DOHH2 (cell line): ENCODE results near the gene MFAP3.

Experiments used
- H3F3A ChIP-seq: fragments of 200-600 bp; sonication (generic), shearing (Covaris generic); 2 replicates; pipeline ENCODE4 v1.6.0; 2016; ENCODE audit warnings: antibody characterized with exemption, mild to moderate bottlenecking; ENCODE audit not compliant: control insufficient read depth, insufficient read depth
- H3K27ac ChIP-seq: fragments of 200-600 bp; sonication (generic); 2 replicates; pipeline ENCODE4 v1.5.1; 2014; ENCODE audit warnings: low read depth, mild to moderate bottlenecking, low read length, moderate library complexity
- H3K27me3 ChIP-seq: fragments of 200-600 bp; sonication (generic); 2 replicates; pipeline ENCODE4 v1.6.1; 2014; ENCODE audit warnings: mild to moderate bottlenecking, low read length, mixed read lengths; ENCODE audit not compliant: control insufficient read depth
- H3K36me3 ChIP-seq: fragments of 200-600 bp; sonication (generic); 2 replicates; pipeline ENCODE4 v1.6.1; 2014; ENCODE audit warnings: mild to moderate bottlenecking, low read length, moderate library complexity, mixed read lengths; ENCODE audit not compliant: control insufficient read depth
- H3K4me1 ChIP-seq: fragments of 200-600 bp; sonication (generic); 2 replicates; pipeline ENCODE4 v1.6.1; 2014; ENCODE audit warnings: mild to moderate bottlenecking, low read length, mixed read lengths; ENCODE audit not compliant: control insufficient read depth
- H3K4me2 ChIP-seq: fragments of 200-600 bp; sonication (generic); 2 replicates; pipeline ENCODE4 v1.6.0; 2014; ENCODE audit warnings: mild to moderate bottlenecking, low read length, moderate library complexity
- H3K4me3 ChIP-seq: fragments of 200-600 bp; sonication (generic); 2 replicates; pipeline ENCODE4 v1.5.1; 2014; ENCODE audit warnings: mild to moderate bottlenecking, low read length, mixed read lengths
- H3K79me2 ChIP-seq: fragments of 200-600 bp; sonication (generic); 2 replicates; pipeline ENCODE4 v1.6.1; 2014; ENCODE audit warnings: mild to moderate bottlenecking, low read length, mixed read lengths; ENCODE audit not compliant: control insufficient read depth
- H3K9me2 ChIP-seq: fragments of 200-600 bp; sonication (generic); replicated peaks from 2 replicates; pipeline ENCODE4 v1.6.1; 2014; ENCODE audit warnings: mild to moderate bottlenecking, low read length, mixed read lengths; ENCODE audit not compliant: control insufficient read depth
- H3K9me3 ChIP-seq: fragments of 200-600 bp; sonication (generic); 2 replicates; pipeline ENCODE4 v1.6.1; 2014; ENCODE audit warnings: antibody characterized with exemption, low read length, mixed read lengths; ENCODE audit not compliant: control insufficient read depth, insufficient read depth
- H4K20me1 ChIP-seq: fragments of 200-600 bp; sonication (generic); 2 replicates; pipeline ENCODE4 v1.6.0; 2014; ENCODE audit warnings: low read depth, mild to moderate bottlenecking, antibody characterized with exemption, low read length, moderate library complexity; ENCODE audit not compliant: control insufficient read depth, insufficient read depth
- EZH2phosphoT487 ChIP-seq: fragments of 200-600 bp; sonication (generic); IDR thresholded peaks from 2 replicates; pipeline ENCODE4 v1.6.1; 2017; ENCODE audit warnings: borderline replicate concordance, mild to moderate bottlenecking, antibody characterized with exemption, low read length, moderate library complexity, mixed read lengths
- TF ChIP-seq, protein P1 (sequence below): fragments of 200-600 bp; sonication (generic); IDR thresholded peaks from one replicate; pipeline ENCODE4 v1.5.1; 2014; ENCODE audit warnings: antibody characterized with exemption, mild to moderate bottlenecking, low read depth, low read length; ENCODE audit not compliant: poor library complexity, severe bottlenecking

Gene MFAP3

DNA sequence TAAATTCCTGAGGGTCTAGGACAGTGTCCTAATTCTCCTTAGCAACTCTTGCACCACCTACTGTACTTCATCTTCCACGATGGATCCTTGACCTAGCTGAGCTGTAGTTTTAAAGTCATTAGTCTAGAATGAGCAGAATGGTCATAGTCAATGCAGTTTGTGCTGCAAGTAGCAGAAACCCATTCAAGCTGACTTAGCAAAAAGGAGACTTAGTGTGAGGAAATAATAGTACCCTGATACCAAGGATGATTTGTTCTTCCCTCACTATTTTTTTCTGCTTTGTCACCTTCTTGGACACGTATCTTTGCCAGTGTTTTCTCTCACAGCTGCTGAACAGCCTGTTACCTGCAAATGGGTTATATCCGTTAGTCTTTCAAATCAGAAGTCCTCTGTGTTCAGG is 5.3 kb downstream of the MFAP3 start:
- Histone ChIP-seq H3K4me1 (peaks cover 23% of the 10 kb centered on the region), H3K36me3 (peaks cover 23% of the 10 kb centered on the region), H4K20me1 (peaks cover 3% of the 10 kb centered on the region; the same call in 1 of the 2 replicates), H3K27ac (no peak overlapping the region), H3K9me3 (no peaks in the 10 kb centered on the region), H3K27me3 (no peaks in the 10 kb centered on the region), H3K9me2 (no peaks in the 10 kb centered on the region), H3K4me3 (no peak overlapping the region), H3K79me2 (peaks cover 64% of the 10 kb centered on the region), H3F3A (no peaks in the 10 kb centered on the region), H3K4me2 (no peak overlapping the region)
- TF ChIP-seq EZH2phosphoT487: no peak
- TF ChIP-seq, protein P1, sequence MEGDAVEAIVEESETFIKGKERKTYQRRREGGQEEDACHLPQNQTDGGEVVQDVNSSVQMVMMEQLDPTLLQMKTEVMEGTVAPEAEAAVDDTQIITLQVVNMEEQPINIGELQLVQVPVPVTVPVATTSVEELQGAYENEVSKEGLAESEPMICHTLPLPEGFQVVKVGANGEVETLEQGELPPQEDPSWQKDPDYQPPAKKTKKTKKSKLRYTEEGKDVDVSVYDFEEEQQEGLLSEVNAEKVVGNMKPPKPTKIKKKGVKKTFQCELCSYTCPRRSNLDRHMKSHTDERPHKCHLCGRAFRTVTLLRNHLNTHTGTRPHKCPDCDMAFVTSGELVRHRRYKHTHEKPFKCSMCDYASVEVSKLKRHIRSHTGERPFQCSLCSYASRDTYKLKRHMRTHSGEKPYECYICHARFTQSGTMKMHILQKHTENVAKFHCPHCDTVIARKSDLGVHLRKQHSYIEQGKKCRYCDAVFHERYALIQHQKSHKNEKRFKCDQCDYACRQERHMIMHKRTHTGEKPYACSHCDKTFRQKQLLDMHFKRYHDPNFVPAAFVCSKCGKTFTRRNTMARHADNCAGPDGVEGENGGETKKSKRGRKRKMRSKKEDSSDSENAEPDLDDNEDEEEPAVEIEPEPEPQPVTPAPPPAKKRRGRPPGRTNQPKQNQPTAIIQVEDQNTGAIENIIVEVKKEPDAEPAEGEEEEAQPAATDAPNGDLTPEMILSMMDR: no peak

DNA sequence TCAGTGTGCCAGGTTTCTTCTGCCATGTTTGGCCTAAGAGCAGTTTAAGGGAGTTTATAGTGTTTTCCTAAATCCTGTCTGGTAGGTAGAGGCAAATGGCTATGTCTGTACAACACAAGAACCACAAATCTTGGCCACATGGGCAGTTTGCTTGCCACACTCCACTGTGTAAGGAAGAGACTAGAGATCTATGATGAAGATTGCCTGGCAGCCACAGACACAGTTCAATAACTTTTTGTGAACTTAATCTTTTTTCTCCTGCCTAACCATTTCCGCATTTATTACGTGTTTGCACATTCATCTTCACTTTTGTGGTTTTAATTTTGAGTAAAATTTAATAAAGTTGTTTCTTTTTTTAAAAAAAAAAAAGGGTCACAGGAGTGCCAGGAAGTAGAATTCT is 5.8 kb downstream of the MFAP3 start:
- Histone ChIP-seq H3K4me3 (no peak overlapping the region), H4K20me1 (peaks cover 3% of the 10 kb centered on the region; the same call in 1 of the 2 replicates), H3F3A (no peaks in the 10 kb centered on the region), H3K9me2 (no peaks in the 10 kb centered on the region), H3K36me3 (peaks cover 24% of the 10 kb centered on the region), H3K4me1 (peaks cover 21% of the 10 kb centered on the region), H3K9me3 (no peaks in the 10 kb centered on the region), H3K27ac (no peak overlapping the region), H3K27me3 (no peaks in the 10 kb centered on the region), H3K79me2 (peaks cover 59% of the 10 kb centered on the region), H3K4me2 (no peak overlapping the region)
- TF ChIP-seq, protein P1: no peak
- no peak for TF ChIP-seq EZH2phosphoT487

DNA sequence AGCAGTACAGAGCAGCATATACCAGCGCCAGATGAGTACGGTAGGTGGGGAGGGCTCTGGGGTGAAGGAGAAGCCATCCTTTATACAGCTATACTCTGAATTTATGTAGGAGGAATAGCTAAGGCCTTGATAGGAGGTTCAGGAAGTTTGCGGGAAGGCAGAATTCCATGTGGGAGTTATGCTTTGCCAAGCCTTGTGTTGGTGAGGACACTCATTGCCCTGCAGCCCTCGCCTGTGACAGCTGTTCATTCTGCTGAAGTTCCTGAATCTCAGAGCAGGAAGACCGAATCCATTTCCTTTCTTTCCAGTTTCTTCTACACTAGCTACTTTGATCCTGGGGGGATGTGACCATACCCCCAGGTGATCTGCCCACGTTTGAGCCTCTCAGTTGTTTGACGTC is 7.7 kb downstream of the MFAP3 start:
- H3K79me2 ChIP-seq: peaks cover 40% of the 10 kb centered on the region
- no peak overlapping the region for H3K4me2 ChIP-seq
- no peaks in the 10 kb centered on the region for H3K27me3 ChIP-seq
- no peaks in the 10 kb centered on the region for H3K9me3 ChIP-seq
- H3K4me1 ChIP-seq: peaks cover 7% of the 10 kb centered on the region; the same call in 1 of the 2 replicates
- H4K20me1 ChIP-seq: peaks cover 3% of the 10 kb centered on the region; the same call in 1 of the 2 replicates
- H3K4me3 ChIP-seq: no peak overlapping the region
- H3K9me2 ChIP-seq: no peaks in the 10 kb centered on the region
- peaks cover 36% of the 10 kb centered on the region for H3K36me3 ChIP-seq
- H3F3A ChIP-seq: no peaks in the 10 kb centered on the region
- H3K27ac ChIP-seq: no peak overlapping the region
- TF ChIP-seq, protein P1: no peak
- TF ChIP-seq EZH2phosphoT487: no peak

DNA sequence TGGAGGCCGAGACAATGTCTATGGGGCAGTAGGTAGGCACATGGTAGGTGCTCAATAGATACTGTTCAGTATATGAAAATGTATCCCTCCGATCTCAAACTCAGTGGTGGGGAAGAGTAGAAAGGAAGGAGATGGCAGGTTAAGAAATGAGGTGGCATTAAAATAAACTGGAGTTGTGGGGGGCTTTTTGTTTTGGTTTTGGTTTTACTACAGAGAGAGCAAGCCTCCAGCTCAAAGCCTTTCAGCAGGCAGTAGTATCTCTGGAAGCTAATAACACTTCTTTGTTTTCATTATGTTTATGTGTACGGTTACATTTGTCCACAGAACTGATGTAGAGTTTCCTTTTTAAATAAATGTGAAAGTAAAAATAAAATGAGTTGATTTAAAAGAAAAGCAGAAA is 8.6 kb downstream of the MFAP3 start:
- H3K4me3 ChIP-seq: no peak overlapping the region
- no peaks in the 10 kb centered on the region for H3K9me3 ChIP-seq
- no peak for TF ChIP-seq EZH2phosphoT487
- TF ChIP-seq, protein P1: no peak
- H3K36me3 ChIP-seq: peaks cover 42% of the 10 kb centered on the region
- peaks cover 33% of the 10 kb centered on the region for H3K79me2 ChIP-seq
- H3F3A ChIP-seq: no peaks in the 10 kb centered on the region
- peaks cover 4% of the 10 kb centered on the region; the same call in 1 of the 2 replicates for H3K4me1 ChIP-seq
- H3K27me3 ChIP-seq: no peaks in the 10 kb centered on the region
- H4K20me1 ChIP-seq: peaks cover 3% of the 10 kb centered on the region; the same call in 1 of the 2 replicates
- no peak overlapping the region for H3K27ac ChIP-seq
- H3K4me2 ChIP-seq: no peak overlapping the region
- no peaks in the 10 kb centered on the region for H3K9me2 ChIP-seq
